NCI-H1105 (cell line): ENCODE results near the gene VSTM2B.

Experiments used
- DNase-seq: peaks from one replicate; lab custom pipeline; 2025; lab: John Stamatoyannopoulos, UW

VSTM2B gene

DNA sequence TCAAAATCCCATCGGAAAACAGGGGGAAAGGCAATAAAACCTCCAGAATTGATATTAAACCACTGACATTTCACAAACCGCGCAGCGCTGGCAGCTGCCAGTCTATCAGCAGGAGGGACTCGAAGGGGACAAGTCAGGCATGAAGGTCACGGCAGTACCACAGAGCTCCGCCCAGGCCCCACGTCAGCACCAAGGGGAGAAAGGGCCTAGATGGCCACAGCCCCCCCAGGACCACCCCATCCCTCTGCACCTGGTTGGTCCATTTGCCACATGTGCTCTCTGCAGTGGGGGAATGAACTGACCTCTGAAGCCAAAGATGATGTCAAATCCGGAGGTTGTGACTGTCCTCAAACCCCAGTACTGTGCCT, 9.5 kb upstream of the VSTM2B start:
- DNase-seq: no peak

DNA sequence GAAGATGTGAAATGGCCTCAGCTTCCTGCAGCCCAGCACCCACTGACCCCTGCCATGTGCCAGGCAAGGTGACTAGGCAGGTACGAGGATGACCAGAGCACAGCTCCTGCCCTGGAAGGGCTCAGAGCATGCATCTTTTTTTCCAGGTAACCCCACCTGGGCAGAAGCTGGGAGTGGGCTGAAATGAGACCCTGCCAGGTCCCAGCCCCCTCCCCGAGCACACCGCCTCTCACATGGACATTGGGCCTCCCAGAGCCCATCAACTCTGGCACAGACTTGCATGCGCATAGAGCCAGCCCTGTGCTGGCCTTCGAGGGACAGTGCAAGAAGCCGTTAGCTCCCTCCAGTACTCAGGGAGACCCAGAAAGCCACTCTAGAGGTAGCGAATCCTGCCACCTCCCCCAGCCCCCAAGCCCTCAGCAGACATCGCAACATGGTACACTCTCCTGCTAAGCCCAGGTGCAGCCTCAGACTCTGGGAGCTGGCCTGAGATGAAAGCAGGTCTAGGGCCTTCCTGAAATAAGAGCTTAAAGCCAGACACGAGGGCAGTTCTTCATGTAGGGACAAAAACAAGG, 8.9 kb upstream of the VSTM2B start:
- no peak for DNase-seq

DNA sequence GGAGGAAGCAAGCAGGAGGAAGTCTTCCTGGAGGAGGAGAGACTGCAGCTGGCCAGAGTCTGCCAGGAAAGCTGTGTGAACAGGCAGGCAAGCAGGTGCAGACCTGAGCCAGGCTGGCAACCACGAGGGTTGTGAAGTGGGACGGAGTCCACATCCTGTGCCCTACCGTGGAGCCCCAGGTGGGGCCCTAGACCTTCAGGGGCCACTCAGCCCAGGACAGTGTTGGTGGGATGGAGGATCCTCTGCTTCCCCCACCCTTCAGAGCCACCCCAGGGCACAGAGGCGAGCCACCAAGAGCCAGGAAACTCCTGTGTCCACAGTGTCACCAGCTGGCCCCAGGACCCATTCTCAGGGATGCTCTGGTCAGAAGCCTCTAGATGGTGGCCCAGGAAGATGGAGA, 8.4 kb upstream of the VSTM2B start:
- DNase-seq: no peak

DNA sequence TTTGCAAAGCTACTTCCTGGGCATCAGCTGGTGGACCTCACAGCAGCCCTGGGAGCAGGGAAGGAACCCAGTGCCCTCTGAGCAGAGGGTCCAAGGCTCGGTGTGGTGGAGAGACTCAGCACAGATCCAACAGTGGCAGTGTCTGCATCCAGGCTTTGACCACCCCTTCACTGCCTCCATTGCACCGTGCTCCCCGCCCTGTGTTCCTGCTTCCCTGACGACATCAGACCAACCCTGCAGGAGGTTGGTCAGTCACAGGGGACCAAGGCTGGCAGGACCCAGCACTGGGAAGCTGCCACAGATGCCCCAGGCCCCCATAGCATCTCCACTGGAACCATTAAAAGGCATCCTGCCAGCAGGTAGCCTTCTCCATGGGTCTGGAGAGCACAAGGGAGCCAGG, 7.8 kb upstream of the VSTM2B start:
- no peak for DNase-seq

GRCh38 chr19:29519146-29519545, 6.6 kb upstream of the VSTM2B start:
- DNase-seq: no peak

GRCh38 chr19:29519931-29520330, 5.9 kb upstream of the VSTM2B start:
- DNase-seq: no peak

DNA sequence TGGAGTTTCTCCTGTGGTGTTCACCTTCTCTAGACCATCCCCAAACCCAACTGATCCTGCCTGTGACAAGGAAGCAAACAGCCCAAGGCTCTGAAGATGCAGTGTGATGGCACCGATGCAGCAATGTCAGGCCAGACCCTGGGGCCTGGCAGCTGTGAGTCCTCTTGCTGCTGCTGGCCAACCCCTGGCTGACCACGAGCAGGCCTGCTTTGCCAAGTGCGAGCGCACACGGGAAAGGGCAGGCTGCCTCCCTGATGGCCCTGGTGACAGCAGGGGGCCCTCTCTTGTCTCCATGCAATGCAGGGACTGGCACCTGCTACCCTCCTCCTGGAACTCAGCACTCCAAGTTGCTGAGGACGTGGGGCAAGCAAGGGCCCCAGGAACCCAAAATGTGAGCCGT, 5.4 kb upstream of the VSTM2B start:
- no peak for DNase-seq

DNA sequence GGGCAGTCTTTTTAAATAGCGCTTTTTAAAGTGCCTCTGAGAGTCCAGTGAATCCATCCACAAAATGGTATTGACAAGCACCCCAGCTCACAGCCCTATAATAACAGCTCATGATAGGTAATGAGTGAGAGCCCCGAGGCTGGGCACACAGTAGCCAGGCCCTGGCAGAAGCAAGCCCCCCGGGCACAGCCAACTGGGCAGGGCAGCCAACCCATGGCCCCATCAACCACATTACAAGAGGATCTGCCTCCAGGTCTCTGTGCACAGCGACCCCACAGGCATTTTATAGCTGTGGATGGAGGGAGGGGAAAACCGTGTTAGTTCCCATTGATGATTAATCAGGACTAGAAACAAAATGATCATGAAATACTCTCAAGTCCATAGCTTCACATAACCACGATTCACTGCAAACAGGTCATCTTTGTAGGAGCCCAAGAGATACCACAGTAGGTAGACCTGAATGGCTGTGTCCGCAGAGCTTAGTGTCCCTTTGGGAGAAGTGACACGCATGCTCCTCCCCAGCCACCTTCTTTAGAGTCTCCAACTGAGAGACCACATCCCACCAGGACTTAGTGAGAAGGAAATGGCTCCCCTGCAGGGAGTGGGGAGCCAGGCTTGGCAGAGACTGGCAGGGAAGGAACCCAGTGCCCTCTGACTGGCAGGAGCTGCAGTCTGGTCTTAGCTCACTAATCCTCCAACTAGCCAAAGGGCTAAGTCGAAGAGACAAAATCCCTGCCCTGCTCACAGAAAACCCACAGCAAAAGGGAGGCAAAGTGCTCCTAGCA, 4.3 kb upstream of the VSTM2B start:
- no peak for DNase-seq

DNA sequence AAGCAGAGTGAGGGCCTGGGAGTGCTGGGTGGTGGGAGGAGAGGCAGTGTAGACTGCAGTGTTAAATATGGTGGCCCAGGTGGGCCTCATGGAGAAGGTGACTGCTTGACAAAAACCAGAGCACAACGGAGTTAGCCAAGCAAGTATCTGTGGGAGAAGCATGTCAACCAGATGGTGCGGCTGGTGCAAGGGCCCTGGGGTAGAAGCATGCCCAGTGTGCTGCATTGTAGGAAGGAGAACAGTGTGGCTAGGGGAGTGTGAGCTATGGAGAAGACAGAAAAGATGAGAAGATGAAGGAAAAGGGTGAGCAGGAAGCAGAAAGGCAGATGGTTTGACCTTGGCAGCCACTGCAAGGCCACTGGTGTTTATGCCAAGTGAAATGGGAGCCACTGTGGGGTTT, 2.2 kb upstream of the VSTM2B start:
- no peak for DNase-seq

DNA sequence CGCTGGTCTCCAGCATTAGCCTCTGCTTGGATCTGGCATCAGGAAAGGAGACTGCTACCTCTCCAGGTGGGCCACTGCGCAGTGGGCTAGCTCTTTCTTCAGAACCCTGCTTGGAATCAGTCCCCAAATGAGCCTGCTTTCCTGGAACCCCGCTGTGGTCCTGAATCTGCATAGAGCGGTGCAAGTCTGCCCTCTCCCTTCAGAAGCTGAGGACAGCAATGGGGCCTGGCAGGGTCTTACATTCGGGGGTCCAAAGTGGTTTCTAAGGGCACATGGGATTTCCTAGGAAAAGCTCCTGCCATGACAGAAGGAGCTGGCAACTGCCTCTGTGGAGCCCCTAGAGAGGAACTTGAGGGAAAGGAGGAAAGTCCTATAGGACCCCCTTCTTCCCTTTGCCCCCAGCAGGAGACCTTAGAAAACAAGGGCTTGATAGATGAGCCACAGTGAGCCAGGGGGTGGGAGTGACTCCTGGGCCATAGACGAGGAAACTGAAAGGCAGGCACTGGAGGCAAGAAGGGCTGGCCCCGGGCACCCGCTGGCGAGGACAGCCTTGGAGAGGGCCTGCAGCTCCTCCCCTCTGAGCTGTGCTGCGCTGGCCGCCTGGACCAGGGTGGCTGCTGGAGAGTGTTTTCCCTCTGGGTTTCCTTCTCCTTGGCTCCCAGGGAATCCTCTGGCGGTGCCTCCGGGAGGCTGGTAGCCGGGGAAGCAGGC, 1.4 kb upstream of the VSTM2B start:
- DNase-seq: no peak

- peak; percentile 69 for DNase-seq
Measured at GRCh38 chr19:29524912-29525831, 622 bp upstream of the VSTM2B start.

DNA sequence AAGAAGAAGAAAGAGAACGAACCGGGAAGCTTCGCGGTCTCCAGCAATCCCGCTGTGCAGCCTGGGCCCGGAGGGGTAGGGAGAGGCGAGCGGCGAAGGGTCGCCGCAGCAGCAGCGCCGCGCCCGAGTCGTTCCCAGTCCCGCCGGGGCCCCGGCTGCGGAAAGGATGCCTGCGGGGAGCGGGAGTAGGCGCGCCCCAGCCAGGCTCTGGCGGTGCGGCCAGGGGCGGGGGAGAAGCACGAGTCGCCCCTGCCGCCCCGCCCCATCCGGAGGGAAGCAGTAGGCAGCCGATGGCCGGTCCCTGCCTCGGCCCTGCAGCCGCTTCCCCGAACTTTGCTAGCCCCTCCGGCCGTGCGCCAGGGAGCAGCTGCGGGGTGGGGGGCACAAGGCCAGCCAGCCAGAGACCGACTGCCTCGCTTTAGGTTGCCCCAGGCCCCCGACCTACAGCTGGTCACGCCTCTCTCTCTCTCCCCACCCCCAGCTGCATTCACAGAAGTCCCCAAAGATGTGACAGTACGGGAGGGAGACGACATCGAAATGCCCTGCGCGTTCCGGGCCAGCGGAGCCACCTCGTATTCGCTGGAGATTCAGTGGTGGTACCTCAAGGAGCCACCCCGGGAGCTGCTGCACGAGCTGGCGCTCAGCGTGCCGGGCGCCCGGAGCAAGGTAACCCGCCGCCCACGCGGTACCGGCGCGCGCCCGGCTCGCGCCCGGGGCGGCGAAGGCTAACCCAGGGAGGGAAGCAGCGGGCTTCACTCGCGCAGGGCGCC, 1.1 kb downstream of the VSTM2B start:
- DNase-seq: peak; percentile 33

- DNase-seq: no peak
Measured at GRCh38 chr19:29527500-29528328, 1.9 kb downstream of the VSTM2B start.

DNA sequence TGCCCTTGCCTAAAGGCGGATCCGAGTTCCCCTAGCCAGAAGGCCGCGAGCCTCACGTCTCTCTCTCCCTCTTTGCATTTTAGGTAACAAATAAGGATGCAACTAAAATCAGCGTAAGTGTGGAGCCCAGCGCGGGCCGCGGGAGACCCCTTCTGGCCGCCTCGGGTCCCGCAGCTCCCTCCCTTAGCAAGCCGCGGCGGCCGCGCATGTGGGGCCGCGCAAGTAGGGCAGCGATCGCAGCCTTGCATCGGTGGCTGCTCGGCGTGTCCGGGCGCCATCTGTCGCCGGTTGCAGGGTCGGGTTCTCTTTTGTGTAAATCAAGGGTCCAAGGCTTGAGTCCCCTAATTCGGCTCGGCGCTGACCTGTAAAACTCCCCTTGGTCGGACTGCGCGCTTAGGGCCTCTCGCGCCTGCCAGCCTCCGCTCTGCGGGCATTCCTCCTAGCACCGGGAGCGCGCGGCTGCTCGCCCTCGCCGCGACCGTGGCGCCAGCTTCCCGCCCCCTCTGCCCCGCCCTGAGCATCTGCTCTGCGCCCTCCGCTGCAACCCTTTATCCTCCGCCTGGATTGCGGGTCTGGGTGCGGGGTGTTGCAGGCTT, 2.7 kb downstream of the VSTM2B start:
- no peak for DNase-seq

DNA sequence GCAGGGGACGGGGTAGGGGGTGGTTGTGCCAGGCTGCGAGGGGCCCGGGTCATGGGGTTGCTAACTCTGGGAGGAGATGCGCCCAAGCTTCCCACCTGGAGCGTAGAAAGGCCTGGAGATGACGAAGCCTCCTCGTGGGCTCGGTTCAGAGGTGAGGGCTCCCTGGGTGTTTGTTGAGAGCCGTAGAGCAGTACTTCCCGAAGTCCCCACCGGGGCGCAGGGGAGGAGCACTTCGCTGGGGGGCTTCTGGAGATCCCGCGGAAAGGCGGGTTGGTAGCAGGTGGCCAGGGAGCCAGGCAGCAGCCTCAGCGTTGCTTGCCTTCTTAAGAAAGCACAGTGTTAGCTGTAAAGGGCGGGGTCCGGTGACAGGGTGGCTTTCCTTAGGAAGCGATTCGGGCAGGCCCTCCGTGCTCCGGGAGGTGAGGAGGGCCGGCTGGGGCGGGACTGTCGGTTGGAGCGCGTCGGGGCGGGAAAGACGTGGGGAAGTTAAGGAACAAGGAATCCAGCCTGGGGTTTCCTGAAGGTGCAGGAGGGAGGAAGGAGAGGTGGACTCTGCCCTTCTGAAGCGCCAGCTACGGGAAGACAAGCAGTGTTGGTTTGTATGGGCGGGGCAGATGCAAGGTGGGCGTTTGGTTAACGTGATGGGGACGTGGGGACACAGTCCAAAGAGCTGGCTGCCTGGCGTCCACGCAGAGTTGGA, 3.3 kb downstream of the VSTM2B start:
- no peak for DNase-seq

DNA sequence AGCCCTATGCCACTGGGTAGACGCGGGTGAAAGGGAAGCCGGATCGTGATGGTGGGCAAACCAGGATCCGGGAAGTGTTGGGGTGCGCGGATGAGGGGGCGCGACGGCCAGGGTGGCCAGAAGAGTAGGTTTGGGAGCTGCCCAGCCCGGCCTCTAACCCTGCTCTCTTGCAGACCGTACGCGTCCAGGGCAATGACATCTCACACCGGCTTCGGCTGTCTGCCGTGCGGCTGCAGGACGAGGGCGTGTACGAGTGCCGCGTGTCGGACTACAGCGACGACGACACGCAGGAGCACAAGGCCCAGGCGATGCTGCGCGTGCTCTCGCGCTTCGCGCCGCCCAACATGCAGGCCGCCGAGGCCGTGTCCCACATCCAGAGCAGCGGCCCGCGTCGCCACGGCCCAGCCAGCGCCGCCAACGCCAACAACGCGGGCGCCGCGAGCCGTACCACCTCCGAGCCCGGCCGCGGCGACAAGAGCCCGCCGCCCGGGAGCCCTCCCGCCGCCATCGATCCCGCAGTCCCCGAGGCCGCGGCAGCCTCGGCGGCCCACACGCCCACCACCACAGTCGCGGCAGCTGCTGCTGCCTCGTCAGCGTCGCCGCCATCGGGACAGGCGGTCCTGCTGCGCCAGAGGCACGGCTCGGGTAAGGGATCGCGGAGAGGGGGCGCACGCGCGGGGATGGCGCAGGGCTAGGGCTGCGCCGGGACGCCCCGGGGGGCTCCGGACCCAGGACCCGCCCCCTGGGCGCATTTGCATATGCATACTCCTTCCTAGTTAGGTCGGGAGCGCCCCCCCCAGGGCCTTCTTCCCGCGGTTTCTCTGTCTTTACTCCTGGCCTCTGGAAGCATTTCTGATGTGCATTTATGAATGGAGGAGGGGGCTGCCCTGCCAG, 4.1 kb downstream of the VSTM2B start:
- DNase-seq: no peak

GRCh38 chr19:29530540-29531457, 5.0 kb downstream of the VSTM2B start:
- DNase-seq: no peak
